HG03460 (cell line): ENCODE results near the gene PRR23A.
"Not testable (repeated sequence)": the region's sequence is repeated elsewhere in the genome, so short reads cannot be mapped to it uniquely, and the experiment has no call there.

Source experiments
- ATAC-seq: cut with Tn5 transposase; IDR thresholded peaks from one replicate; pipeline ENCODE4 v1.9.1; 2021; ENCODE audit not compliant: unreplicated experiment

Gene PRR23A

GRCh38 chr3:139006051-139006716 lies at the start of gene PRR23A:
PRR23A (minus strand) TSS chr3:139006268; CDS start chr3:139006268, 0 bp downstream.
- no peak for ATAC-seq

- ATAC-seq = no peak
Observed at GRCh38 chr3:139052802-139053600, 46.9 kb upstream of the PRR23A start.

- ATAC-seq = no peak
Observed at GRCh38 chr3:139044366-139045210, 38.5 kb upstream of the PRR23A start, which contains the start of gene PRR23C. PRR23C (minus strand) TSS chr3:139044892; CDS start chr3:139044620, 272 bp downstream.

- ATAC-seq = no peak
Observed at GRCh38 chr3:139043554-139044365, 37.7 kb upstream of the PRR23A start.

GRCh38 chr3:139037478-139037877 lies 31.4 kb upstream of the PRR23A start:
- ATAC-seq = no peak

- no peak for ATAC-seq
Observed at GRCh38 chr3:139032326-139033002, 26.4 kb upstream of the PRR23A start.

- ATAC-seq = not testable (repeated sequence)
Observed at GRCh38 chr3:139030576-139030975, 24.5 kb upstream of the PRR23A start.

GRCh38 chr3:139024968-139025367 lies 18.9 kb upstream of the PRR23A start:
- no peak for ATAC-seq

- no peak for ATAC-seq
Observed at GRCh38 chr3:139020868-139021234, 14.8 kb upstream of the PRR23A start, which contains the start of gene PRR23B. PRR23B (minus strand) TSS chr3:139020926; CDS start chr3:139020661, 265 bp downstream.

GRCh38 chr3:139020036-139020867 lies 14.2 kb upstream of the PRR23A start:
- ATAC-seq = no peak

GRCh38 chr3:139016430-139017048 lies 10.5 kb upstream of the PRR23A start:
- ATAC-seq = no peak

GRCh38 chr3:139005356-139005993 lies 593 bp downstream of the PRR23A start:
- no peak for ATAC-seq

- ATAC-seq = no peak
Observed at GRCh38 chr3:138995706-138996105, 10.4 kb downstream of the PRR23A start.

GRCh38 chr3:138987181-138987580 lies 18.9 kb downstream of the PRR23A start:
- no peak for ATAC-seq

- ATAC-seq = no peak
Observed at GRCh38 chr3:138985932-138986331, 20.1 kb downstream of the PRR23A start.

GRCh38 chr3:138984816-138985215 lies 21.3 kb downstream of the PRR23A start:
- ATAC-seq = no peak

- ATAC-seq = no peak
Observed at GRCh38 chr3:138976047-138976446, 30.0 kb downstream of the PRR23A start.

GRCh38 chr3:138975351-138975750 lies 30.7 kb downstream of the PRR23A start:
- ATAC-seq = no peak
